ENCODE data around the gene C1QTNF5. TPM values are rescaled to one million over a fixed set of nuclear protein-coding genes. Genes with fewer than 3 reads are reported as not detected.

Gene C1QTNF5
- total RNA-seq, 1 experiment from 2014 or later = 0.33 TPM

GRCh38 chr11:119319700-119320239 lies 20.9 kb downstream of the C1QTNF5 start:
- no peak overlapping the region for H3K4me2 ChIP-seq (ENCODE audit: insufficient read depth, insufficient read length, low read length)
- peak overlapping the region in 1 of 3 experiments; percentile 81; a peak in 1 of 7 replicates for H3K27ac Mint-ChIP-seq
- no peak overlapping the region for H3K9ac ChIP-seq (ENCODE audit: extremely low read depth, insufficient read length, low read length)
- no CpG with 5 or more reads among the region's 11 CpGs for whole genome bisulfite sequencing (ENCODE audit: extremely low coverage, insufficient read length, low lambda C conversion rate)
- H3T11ph ChIP-seq (ENCODE audit: low read length) = no peak overlapping the region
- no peak overlapping the region for H4K5ac ChIP-seq (ENCODE audit: insufficient read length, low read depth, low read length)
- no peak overlapping the region for H4K8ac ChIP-seq (replicated peaks; ENCODE audit: insufficient read length, low read depth, low read length)
- H4K91ac ChIP-seq (ENCODE audit: insufficient read length, low read depth, low read length) = no peak overlapping the region
- H3K4me1 Mint-ChIP-seq = peaks cover 50 to 52% of the 10 kb centered on the region in 2 experiments
- H3K79me1 ChIP-seq (ENCODE audit: insufficient read depth, low read depth, low read length, poor library complexity, severe bottlenecking) = no peaks in the 10 kb centered on the region
- H3K79me2 ChIP-seq (ENCODE audit: insufficient read depth, low read length) = no peaks in the 10 kb centered on the region
- no peak for DNase-seq
- H3K9me3 Mint-ChIP-seq = no peaks in the 10 kb centered on the region; a peak in 1 of 5 replicates
- H2BK15ac ChIP-seq (ENCODE audit: low read depth, low read length) = no peak overlapping the region
- peak overlapping the region; percentile 18 to 54; a peak in 4 of 5 replicates for H3K4me3 Mint-ChIP-seq
- H3K4me1 ChIP-seq (ENCODE audit: insufficient read depth, low read length) = peaks cover 15% of the 10 kb centered on the region; the same call in 1 of the 2 replicates
- H3K18ac ChIP-seq (ENCODE audit: insufficient read length, low read depth, low read length) = no peak overlapping the region
- no peak overlapping the region for H2BK20ac ChIP-seq (ENCODE audit: low read depth, low read length, poor library complexity, severe bottlenecking)
- H4K20me1 ChIP-seq (ENCODE audit: control insufficient read depth, insufficient read depth, insufficient read length) = no peaks in the 10 kb centered on the region
- peaks cover 30% of the 10 kb centered on the region for H3K27me3 Mint-ChIP-seq (ENCODE audit: low read depth)
- H3K14ac ChIP-seq (ENCODE audit: insufficient read depth, low read length) = no peak overlapping the region
- no peak overlapping the region for H3K23ac ChIP-seq (ENCODE audit: insufficient read length, low read depth, low read length)
- no peak overlapping the region for H2BK5ac ChIP-seq (ENCODE audit: insufficient read length, low read length)
- H3K4ac ChIP-seq (ENCODE audit: low read depth, low read length) = no peak overlapping the region
- no peak overlapping the region for H2BK120ac ChIP-seq (ENCODE audit: low read depth, low read length, poor library complexity, severe bottlenecking)
- no peak overlapping the region for H3K56ac ChIP-seq (ENCODE audit: insufficient read length, low read depth, low read length)
- H3K23me2 ChIP-seq (ENCODE audit: insufficient read length, low read depth, low read length, poor library complexity, severe bottlenecking) = peaks cover 34% of the 10 kb centered on the region
- no peaks in the 10 kb centered on the region for H3K9me3 ChIP-seq (ENCODE audit: control insufficient read depth, low read depth, low read length)
- no peak for TF ChIP-seq CTCF (conservative IDR thresholded peaks at IDR 0.05)
- no peak overlapping the region for H2AK5ac ChIP-seq (ENCODE audit: insufficient read length, low read length)
- H3K36me3 Mint-ChIP-seq (ENCODE audit: insufficient read depth in 1 of 3, low read depth in 3 of 3) = no peaks in the 10 kb centered on the region
- no peak overlapping the region for H3K27ac ChIP-seq (ENCODE audit: insufficient read length, low read depth, low read length)
- peaks cover 9% of the 10 kb centered on the region; the same call in 1 of the 2 replicates for H3K27me3 ChIP-seq (ENCODE audit: insufficient read depth, low read length)
- H2BK12ac ChIP-seq (ENCODE audit: insufficient read length, low read depth, low read length) = no peak overlapping the region
- H2AFZ ChIP-seq (ENCODE audit: low read length) = no peak overlapping the region

Data from H9 (cell line).